ENCODE measurements around the gene ARMC5. TPM values are rescaled to one million over a fixed set of nuclear protein-coding genes. Genes with fewer than 3 reads are reported as not detected.
A peak's percentile ranks its signal among the peaks of the same experiment; 100 is the strongest.

Gene ARMC5
- total and polyA plus RNA-seq, 9 of the 15 experiments (the other 6 are each of a cell fraction or from before 2014, with no cell fraction given) = 0.11 to 13.5 (median 2.1) TPM

- no peak for TF ChIP-seq BRF2 (IDR thresholded peaks at IDR 0.05; ENCODE audit: borderline replicate concordance, insufficient read depth, insufficient read length)
- TF ChIP-seq NBN (IDR thresholded peaks at IDR 0.05; ENCODE audit: low read depth) = 0 out of 2 replicates have a peak, but pooled peaks have one; percentile 49
- no peak for TF ChIP-seq ELF4 (CRISPR knock-in tag; IDR thresholded peaks at IDR 0.05)
Observed at GRCh38 chr16:31477220-31478216, 18.2 kb downstream of the ARMC5 start (continued).

- H3K27ac ChIP-seq (ENCODE audit: extremely low read depth, low read depth, low read length) = no peak overlapping the region
- H3K9ac ChIP-seq (ENCODE audit: insufficient read depth in 1 of 2, low read depth in 2 of 2, low read length in 2 of 2) = peak overlapping the region in 1 of 2 experiments; percentile 76; a peak in 1 of 4 replicates
- POLR2A ChIA-PET = interaction anchor here (0.6 to 0.7 kb wide), 2 partner anchors 15 to 16 kb away, joined by 3 to 4 read pairs; no protein-coding TSS in a partner anchor
- H3K27me3 ChIP-seq (ENCODE audit: control insufficient read depth in 2 of 2, insufficient read depth in 2 of 2, low read length in 2 of 2) = no peaks in the 10 kb centered on the region
- WGBS (ENCODE audit: insufficient coverage, low coverage, missing lambda C conversion rate) = 76% methylated on average over 3 of the region's 3 CpGs
- in situ Hi-C loops (cut with MboI) = no loop called here
- H2AFZ ChIP-seq (ENCODE audit: low read depth, low read length) = no peak overlapping the region
- H3K79me2 ChIP-seq (ENCODE audit: control insufficient read depth, insufficient read depth, low read length) = no peaks in the 10 kb centered on the region
- no peak overlapping the region for H3K4me2 ChIP-seq (ENCODE audit: insufficient read depth, low read length)
- H3K4me1 ChIP-seq (replicated peaks in 1 of 2; ENCODE audit: control insufficient read depth in 2 of 2, insufficient read depth in 2 of 2, low read length in 2 of 2) = peaks cover 34 to 50% of the 10 kb centered on the region in 2 experiments
- no peaks in the 10 kb centered on the region for H4K20me1 ChIP-seq (replicated peaks; ENCODE audit: control insufficient read depth, insufficient read depth, low read length)
- TF ChIP-seq CTCFL (IDR thresholded peaks at IDR 0.05; ENCODE audit: borderline replicate concordance, insufficient read depth, low read depth, low read length, poor library complexity, severe bottlenecking) = no peak
- no peak for TF ChIP-seq NR1H2 (CRISPR knock-in tag; IDR thresholded peaks at IDR 0.05)
- TF ChIP-seq ZNF830 (CRISPR knock-in tag; IDR thresholded peaks at IDR 0.05) = no peak
- no peak for TF ChIP-seq C11orf30 (IDR thresholded peaks at IDR 0.05; ENCODE audit: low read depth)
- no peak overlapping the region for H3K4me3 ChIP-seq
- BruUV-seq (replicated peaks) = no TSS peak
- no peak for FAIRE-seq
- no peaks in the 10 kb centered on the region for H3K9me3 ChIP-seq (replicated peaks; ENCODE audit: control insufficient read depth, insufficient read depth, low read depth, low read length)
- CTCF ChIA-PET (ENCODE audit: low intra/inter-chr PET ratio) = no interaction called here
- no peak for ATAC-seq
- no peaks in the 10 kb centered on the region for H3K36me3 ChIP-seq (ENCODE audit: control insufficient read depth, insufficient read depth, low read length)
- DNase-seq (ENCODE audit: extremely low read depth in 1 of 4, low spot score in 3 of 4) = no peak
- no peaks in the 10 kb centered on the region for H3K9me1 ChIP-seq (ENCODE audit: control insufficient read depth, insufficient read depth, low read length)
- intact Hi-C loops (cut with micrococcal nuclease) = no loop called here
Observed at GRCh38 chr16:31478956-31479355, 19.7 kb downstream of the ARMC5 start.
